HepG2 (cell line): Measurements from ENCODE around the gene NACAD. TPM values are rescaled to one million over a fixed set of nuclear protein-coding genes. Genes with fewer than 3 reads are reported as not detected.

Source experiments
- ATAC-seq: fragments of 200-7000 bp; cut with Tn5 transposase; 3 replicates; pipeline ENCODE4 v1.9.1; 2020; ENCODE audit warnings: mild to moderate bottlenecking, moderate library complexity
- BruUV-seq: library from RNA; stranded (reverse); fragments of 400-500 nt; replicated peaks from 2 replicates; lab custom pipeline; 2021; lab: Mats Ljungman, UMichigan
- CTCF ChIA-PET: fragments of 300-600 bp; formaldehyde crosslinking; extraction: SDS; loops from one replicate; lab custom pipeline; 2021; ENCODE audit warnings: low total read pairs, inconsistent platforms, low intra/inter-chr PET ratio; lab: Yijun Ruan, JAX
- POLR2A ChIA-PET: fragments of 350-600 bp; sonication (Branson Sonifier 250); formaldehyde crosslinking; loops from one replicate; lab custom pipeline; 2020; ENCODE audit warnings: antibody characterized with exemption, inconsistent platforms; lab: Yijun Ruan, JAX
- DNase-seq: peaks from one replicate; pipeline ENCODE4 v3.0.0-alpha.2; 2015; ENCODE audit warnings: low spot score
- FAIRE-seq: peaks from 3 replicates; lab custom pipeline; 2011; peaks lifted over from hg19 to GRCh38; lab: Jason Lieb, UNC
- H2AFZ ChIP-seq: one replicate; pipeline ENCODE4 v1.6.1; 2011; ENCODE audit warnings: low read length, inconsistent platforms
- H3K27ac ChIP-seq: fragments of 300-600 bp; 3 replicates; pipeline ENCODE4 v1.8.0; 2011; ENCODE audit warnings: mixed run types, mild to moderate bottlenecking, mixed read lengths, low read length, inconsistent platforms; ENCODE audit not compliant: insufficient read depth; ENCODE audit errors: extremely low read length
- H3K27me3 ChIP-seq, 2 experiments: fragments of 200-600 bp in 1 of 2; 2 replicates in 1 of 2; 3 replicates in 1 of 2; pipeline versions ENCODE4 v1.6.0 to v1.8.0; 2011; ENCODE audit warnings: low read length in 2 of 2, mild to moderate bottlenecking in 2 of 2, moderate library complexity in 2 of 2, inconsistent platforms in 1 of 2; ENCODE audit not compliant: insufficient read depth in 2 of 2, control insufficient read depth in 1 of 2
- H3K36me3 ChIP-seq, 2 experiments: fragments of 200-600 bp in 1 of 2; replicated peaks in 1 of 2; 2 replicates in 1 of 2; 3 replicates in 1 of 2; pipeline versions ENCODE4 v1.5.1 to v1.8.0; 2011; ENCODE audit warnings: low read length in 2 of 2, inconsistent platforms in 1 of 2; ENCODE audit not compliant: insufficient read depth in 2 of 2, control insufficient read depth in 1 of 2
- H3K4me1 ChIP-seq: 2 replicates; pipeline ENCODE4 v1.5.1; 2012; ENCODE audit warnings: low read length, inconsistent platforms; ENCODE audit not compliant: insufficient read depth
- H3K4me2 ChIP-seq: 2 replicates; pipeline ENCODE4 v1.6.0; 2011; ENCODE audit warnings: low read depth, low read length, inconsistent platforms
- H3K4me3 ChIP-seq, 3 experiments: fragments of 200-600 bp in 1 of 3; sonication (generic), shearing (Covaris generic) in 1 of 3; replicated peaks in 1 of 3; 2 replicates each; pipeline ENCODE4 v1.5.1; 2011 to 2016; ENCODE audit warnings: low read length in 3 of 3, inconsistent platforms in 2 of 3, low read depth in 2 of 3, mild to moderate bottlenecking in 2 of 3, control low read depth in 1 of 3, mixed read lengths in 1 of 3; ENCODE audit not compliant: insufficient read depth in 1 of 3
- H3K79me2 ChIP-seq: one replicate; pipeline ENCODE4 v1.6.1; 2011; ENCODE audit warnings: low read length, inconsistent platforms; ENCODE audit not compliant: insufficient read depth
- H3K9ac ChIP-seq: 2 replicates; pipeline ENCODE4 v1.6.0; 2011; ENCODE audit warnings: mild to moderate bottlenecking, low read depth, low read length, inconsistent platforms; ENCODE audit not compliant: insufficient read depth
- H3K9me3 ChIP-seq: 2 replicates; pipeline ENCODE4 v1.5.1; 2012; ENCODE audit warnings: mild to moderate bottlenecking, low read length
- H4K20me1 ChIP-seq: 2 replicates; pipeline ENCODE4 v1.6.0; 2011; ENCODE audit warnings: inconsistent platforms, mild to moderate bottlenecking, low read length, moderate library complexity; ENCODE audit not compliant: insufficient read depth
- HDAC6 ChIP-seq: fragments of 200-600 bp; sonication (generic); IDR thresholded peaks from 2 replicates; pipeline ENCODE4 v1.7.0; 2017; ENCODE audit warnings: mild to moderate bottlenecking, antibody characterized with exemption, low read length, low read depth
- KDM2A ChIP-seq: sonication (generic); formaldehyde crosslinking; IDR thresholded peaks from 2 replicates; pipeline ENCODE4 v1.4.0; 2020; ENCODE audit warnings: low read depth, missing genetic modification reagents, borderline replicate concordance
- KIAA2018 ChIP-seq: sonication (generic); formaldehyde crosslinking; IDR thresholded peaks from 2 replicates; pipeline ENCODE4 v1.5.0; 2020; ENCODE audit warnings: mild to moderate bottlenecking, missing genetic modification reagents, borderline replicate concordance
- MLLT10 ChIP-seq: sonication (generic); formaldehyde crosslinking; IDR thresholded peaks from 2 replicates; pipeline ENCODE4 v1.4.0; 2020; ENCODE audit warnings: missing genetic modification reagents
- MLXIP ChIP-seq: sonication (generic); formaldehyde crosslinking; IDR thresholded peaks from 2 replicates; pipeline ENCODE4 v1.9.0; 2021; ENCODE audit warnings: missing genetic modification reagents, borderline replicate concordance
- NR2F6 ChIP-seq, 2 experiments: IDR thresholded peaks; 2 replicates each; pipeline ENCODE4 v1.6.1; 2016; ENCODE audit warnings: antibody characterized with exemption in 1 of 2, mild to moderate bottlenecking in 1 of 2
- PBX2 ChIP-seq: IDR thresholded peaks from 2 replicates; pipeline ENCODE4 v1.6.1; 2016; ENCODE audit warnings: control low read depth
- PHF8 ChIP-seq: sonication (generic); formaldehyde crosslinking; IDR thresholded peaks from 2 replicates; pipeline ENCODE4 v1.5.0; 2020; ENCODE audit warnings: missing genetic modification reagents
- ZNF12 ChIP-seq: sonication (generic); formaldehyde crosslinking; IDR thresholded peaks from 2 replicates; pipeline ENCODE4 v1.5.0; 2020; ENCODE audit warnings: missing genetic modification reagents
- ZNF567 ChIP-seq: sonication (generic); formaldehyde crosslinking; IDR thresholded peaks from 2 replicates; pipeline ENCODE4 v1.8.1; 2023; ENCODE audit warnings: mild to moderate bottlenecking, missing genetic modification reagents, borderline replicate concordance
- ZNF83 ChIP-seq: sonication (generic); formaldehyde crosslinking; IDR thresholded peaks from 2 replicates; pipeline ENCODE4 v1.4.0; 2020; ENCODE audit warnings: missing genetic modification reagents, mild to moderate bottlenecking, borderline replicate concordance
- ZSCAN31 ChIP-seq: sonication (generic); formaldehyde crosslinking; IDR thresholded peaks from 2 replicates; pipeline ENCODE4 v1.5.0; 2020; ENCODE audit warnings: low read depth, mild to moderate bottlenecking, missing genetic modification reagents
- WGBS: methylation state at CpG from one replicate; pipeline ENCODE4 v1.1.6; 2017; ENCODE audit warnings: low lambda C conversion rate; 5-methylcytosine and 5-hydroxymethylcytosine counted together
- in situ Hi-C: cut with HindIII; loops from 2 replicates; pipeline ENCODE4 v1.10.0; 2017; ENCODE audit warnings: low pct_unique_long_range_greater_than_20kb; ENCODE audit not compliant: extremely low pct_ligation_motif_present
- intact Hi-C: fragments of 100-400 bp; cut with micrococcal nuclease; formaldehyde crosslinking; loops from one replicate; pipeline ENCODE4 v1.10.0; 2022; ENCODE audit not compliant: unreplicated experiment
- polyA plus RNA-seq, 8 experiments: library from polyadenylated mRNA; depleted of rRNA in 3 of 8; stranded (reverse) in 7 of 8; unstranded in 1 of 8; fragments of >200 nt; fragmentation: Illumina TruSeq in 4 of 8; extraction: Trizol in 4 of 8; gene quantifications; 2 replicates each; pipeline versions ENCODE4 v1.2.1 to v1.2.3, GENCODE V29; 2011 to 2016; ENCODE audit warnings: low read depth in 4 of 8, missing spikeins in 1 of 8, mixed read lengths in 1 of 8; ENCODE audit not compliant: insufficient read depth in 1 of 8
- total RNA-seq, 5 experiments: library from RNA; depleted of rRNA; stranded (reverse); fragments of >200 nt; fragmentation: Illumina TruSeq; extraction: Trizol; gene quantifications; 2 replicates each; pipeline ENCODE4 v1.2.3, GENCODE V29; 2016; ENCODE audit warnings: low read depth in 1 of 5

NACAD gene
- total and polyA plus RNA-seq, 2 of the 13 experiments (the other 11 are each of a cell fraction or from before 2014, with no cell fraction given): 0.04 TPM; not detected in 1

- 98% methylated on average over 4 of the region's 4 CpGs for WGBS
- Histone ChIP-seq H3K4me2 (no peak overlapping the region), H3K9ac (no peak overlapping the region), H3K4me1 (peaks cover 73% of the 10 kb centered on the region), H3K27ac (no peak overlapping the region), H3K36me3 (no peaks in the 10 kb centered on the region), H3K27me3 (no peaks in the 10 kb centered on the region), H3K79me2 (peaks cover 12% of the 10 kb centered on the region), H4K20me1 (no peaks in the 10 kb centered on the region), H3K9me3 (no peaks in the 10 kb centered on the region), H3K4me3 (no peak overlapping the region), H2AFZ (no peak overlapping the region)
- POLR2A ChIA-PET: no interaction called here
- no peak for FAIRE-seq
- no TSS peak for BruUV-seq
- no peak for DNase-seq
- intact Hi-C loops (no loop called here), in situ Hi-C loops (no loop called here)
- no peak for ATAC-seq
- CTCF ChIA-PET: no interaction called here
- no peak for TF ChIP-seq NR2F6 (IDR thresholded peaks at IDR 0.05)
- no peak for TF ChIP-seq NR2F6 (CRISPR knock-in tag; IDR thresholded peaks at IDR 0.05)
- TF ChIP-seq KIAA2018 (CRISPR knock-in tag): no peak
- no peak for TF ChIP-seq KDM2A
- TF ChIP-seq ZNF567 (CRISPR knock-in tag): no peak
- no peak for TF ChIP-seq PBX2
- TF ChIP-seq HDAC6: no peak
- no peak for TF ChIP-seq MLXIP
- no peak for TF ChIP-seq PHF8 (CRISPR knock-in tag)
- no peak for TF ChIP-seq ZNF83 (CRISPR knock-in tag)
- TF ChIP-seq ZSCAN31 (CRISPR knock-in tag): no peak
- no peak for TF ChIP-seq MLLT10
- TF ChIP-seq ZNF12: no peak
These were observed 54.9 kb downstream of the NACAD start for GRCh38 chr7:45033931-45034290.
